SK-N-SH treated with all-trans-retinoic acid at 6 μM for 48 hours (cell line): ENCODE data around the gene STK11IP.

Experiments used
- CSDC2 ChIP-seq: fragments of 250-450 bp; sonication (Bioruptor Pico); IDR thresholded peaks from 2 replicates; pipeline ENCODE4 v1.5.0; 2020; ENCODE audit warnings: mild to moderate bottlenecking, moderate library complexity
- TOX ChIP-seq: fragments of 250-450 bp; sonication (Bioruptor Pico); IDR thresholded peaks from 2 replicates; pipeline ENCODE4 v1.8.0; 2021; ENCODE audit warnings: mild to moderate bottlenecking, moderate library complexity, borderline replicate concordance
- ZFP30 ChIP-seq: fragments of 450-650 bp; formaldehyde crosslinking; IDR thresholded peaks from 2 replicates; pipeline ENCODE4 v1.5.0; 2022; ENCODE audit warnings: mild to moderate bottlenecking, moderate library complexity

- no peak for TF ChIP-seq TOX
- TF ChIP-seq CSDC2 = no peak
- no peak for TF ChIP-seq ZFP30 (CRISPR knock-in tag)
Measured at GRCh38 chr2:219636144-219636915, 38.7 kb downstream of the STK11IP start.
